SK-N-SH (cell line): Measurements from ENCODE around the gene SIGLECL1.

Experiments
- CHD2 ChIP-seq: fragments of 150-350 bp; IDR thresholded peaks from 2 replicates; pipeline ENCODE4 v1.6.1; 2018; ENCODE audit warnings: low read length; ENCODE audit not compliant: partially characterized antibody
- CTCF ChIP-seq: fragments of 200-600 bp; sonication (generic); IDR thresholded peaks from 2 replicates; pipeline ENCODE4 v1.6.1; 2017; ENCODE audit warnings: antibody characterized with exemption, mild to moderate bottlenecking, moderate library complexity
- EZH2phosphoT487 ChIP-seq: fragments of 200-600 bp; sonication (generic); IDR thresholded peaks from 2 replicates; pipeline ENCODE4 v1.6.1; 2017; ENCODE audit warnings: low read depth, mixed run types, mild to moderate bottlenecking, antibody characterized with exemption, moderate library complexity, borderline replicate concordance
- TF ChIP-seq, protein P1 (sequence below): IDR thresholded peaks from 2 replicates; pipeline ENCODE4 v1.4.0; 2012; ENCODE audit warnings: low read depth, borderline replicate concordance

DNA sequence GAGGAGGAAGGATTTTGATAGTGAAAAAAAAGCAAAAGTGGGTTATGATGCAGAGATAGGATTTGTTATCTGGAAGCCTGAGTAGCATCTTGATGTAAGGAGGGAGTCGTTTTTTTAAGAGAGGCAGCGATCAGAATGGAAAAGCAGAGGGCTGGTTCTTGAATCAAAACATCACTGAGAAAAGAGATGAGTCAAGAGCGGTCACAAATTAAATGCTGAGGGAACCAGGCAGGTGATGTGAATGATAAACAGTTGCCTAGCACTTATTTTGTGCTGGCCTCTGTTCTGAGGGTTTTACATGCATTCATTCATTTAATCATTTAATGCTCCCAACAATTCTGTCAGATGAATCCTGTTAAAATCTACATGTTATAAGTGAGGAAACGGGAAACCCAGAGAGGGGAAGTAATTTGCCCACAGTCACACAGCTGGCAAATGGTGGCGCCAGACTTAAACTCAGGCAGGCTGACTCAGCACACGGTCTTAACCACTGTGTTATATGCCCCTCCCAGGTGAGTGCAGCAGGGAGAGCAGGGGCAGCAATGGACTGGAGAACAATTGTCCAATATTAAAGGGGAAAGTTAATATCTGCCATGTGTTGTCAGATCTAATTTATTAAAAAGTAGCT is 21.4 kb downstream of the SIGLECL1 start:
- TF ChIP-seq, protein P1, sequence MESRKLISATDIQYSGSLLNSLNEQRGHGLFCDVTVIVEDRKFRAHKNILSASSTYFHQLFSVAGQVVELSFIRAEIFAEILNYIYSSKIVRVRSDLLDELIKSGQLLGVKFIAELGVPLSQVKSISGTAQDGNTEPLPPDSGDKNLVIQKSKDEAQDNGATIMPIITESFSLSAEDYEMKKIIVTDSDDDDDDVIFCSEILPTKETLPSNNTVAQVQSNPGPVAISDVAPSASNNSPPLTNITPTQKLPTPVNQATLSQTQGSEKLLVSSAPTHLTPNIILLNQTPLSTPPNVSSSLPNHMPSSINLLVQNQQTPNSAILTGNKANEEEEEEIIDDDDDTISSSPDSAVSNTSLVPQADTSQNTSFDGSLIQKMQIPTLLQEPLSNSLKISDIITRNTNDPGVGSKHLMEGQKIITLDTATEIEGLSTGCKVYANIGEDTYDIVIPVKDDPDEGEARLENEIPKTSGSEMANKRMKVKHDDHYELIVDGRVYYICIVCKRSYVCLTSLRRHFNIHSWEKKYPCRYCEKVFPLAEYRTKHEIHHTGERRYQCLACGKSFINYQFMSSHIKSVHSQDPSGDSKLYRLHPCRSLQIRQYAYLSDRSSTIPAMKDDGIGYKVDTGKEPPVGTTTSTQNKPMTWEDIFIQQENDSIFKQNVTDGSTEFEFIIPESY = no peak
- TF ChIP-seq EZH2phosphoT487 = no peak
- TF ChIP-seq CTCF = no peak
- TF ChIP-seq CHD2 = no peak
